NB4 (cell line): ENCODE results near the gene PPP2R5B.

ENCODE experiments used
- POLR2A ChIP-seq: IDR thresholded peaks from 2 replicates; pipeline ENCODE4 v1.6.1; 2011; ENCODE audit warnings: mild to moderate bottlenecking; ENCODE audit not compliant: insufficient read length; ENCODE audit errors: extremely low read depth
- TF ChIP-seq, protein P1 (sequence below): IDR thresholded peaks from one replicate; pipeline ENCODE4 v1.5.1; 2012; ENCODE audit warnings: low read depth, low read length

DNA sequence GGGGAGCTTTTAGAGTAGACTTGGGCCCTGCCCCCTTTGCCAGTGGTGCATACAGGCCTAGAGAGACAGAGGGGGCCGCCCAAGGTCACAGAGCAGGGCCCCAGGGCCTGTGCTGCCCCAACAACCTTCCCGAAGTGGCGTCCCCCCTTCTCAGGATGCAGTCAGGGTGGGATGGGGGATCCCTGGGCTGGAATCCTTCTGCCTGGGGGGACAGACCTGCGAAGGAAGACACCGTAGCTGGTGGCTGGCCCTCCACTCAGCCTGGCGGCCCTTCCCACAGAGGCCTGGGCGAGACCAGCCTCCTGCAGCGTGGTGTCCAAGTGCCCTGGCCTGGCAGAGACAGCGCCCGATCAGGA, 31.7 kb upstream of the PPP2R5B start:
- TF ChIP-seq, protein P1, sequence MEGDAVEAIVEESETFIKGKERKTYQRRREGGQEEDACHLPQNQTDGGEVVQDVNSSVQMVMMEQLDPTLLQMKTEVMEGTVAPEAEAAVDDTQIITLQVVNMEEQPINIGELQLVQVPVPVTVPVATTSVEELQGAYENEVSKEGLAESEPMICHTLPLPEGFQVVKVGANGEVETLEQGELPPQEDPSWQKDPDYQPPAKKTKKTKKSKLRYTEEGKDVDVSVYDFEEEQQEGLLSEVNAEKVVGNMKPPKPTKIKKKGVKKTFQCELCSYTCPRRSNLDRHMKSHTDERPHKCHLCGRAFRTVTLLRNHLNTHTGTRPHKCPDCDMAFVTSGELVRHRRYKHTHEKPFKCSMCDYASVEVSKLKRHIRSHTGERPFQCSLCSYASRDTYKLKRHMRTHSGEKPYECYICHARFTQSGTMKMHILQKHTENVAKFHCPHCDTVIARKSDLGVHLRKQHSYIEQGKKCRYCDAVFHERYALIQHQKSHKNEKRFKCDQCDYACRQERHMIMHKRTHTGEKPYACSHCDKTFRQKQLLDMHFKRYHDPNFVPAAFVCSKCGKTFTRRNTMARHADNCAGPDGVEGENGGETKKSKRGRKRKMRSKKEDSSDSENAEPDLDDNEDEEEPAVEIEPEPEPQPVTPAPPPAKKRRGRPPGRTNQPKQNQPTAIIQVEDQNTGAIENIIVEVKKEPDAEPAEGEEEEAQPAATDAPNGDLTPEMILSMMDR, result no peak
- no peak for TF ChIP-seq POLR2A
